HG03103 (cell line): ENCODE results near the gene PDE1C.

Experiments used
- ATAC-seq: cut with Tn5 transposase; IDR thresholded peaks from one replicate; pipeline ENCODE4 v1.9.1; 2021; ENCODE audit warnings: low read depth; ENCODE audit not compliant: unreplicated experiment

Gene PDE1C

GRCh38 chr7:31953432-31953831, 116.8 kb downstream of the PDE1C start:
- no peak for ATAC-seq

- ATAC-seq: no peak
Observed at GRCh38 chr7:31950091-31950755, 120.0 kb downstream of the PDE1C start.

- ATAC-seq: no peak
Observed at GRCh38 chr7:31948029-31948428, 122.2 kb downstream of the PDE1C start.

- no peak for ATAC-seq
Observed at GRCh38 chr7:31940167-31940566, 130.0 kb downstream of the PDE1C start.

- ATAC-seq: no peak
Observed at GRCh38 chr7:31939076-31939475, 131.1 kb downstream of the PDE1C start.

- no peak for ATAC-seq
Observed at GRCh38 chr7:31938650-31939049, 131.6 kb downstream of the PDE1C start.

- ATAC-seq: no peak
Observed at GRCh38 chr7:31937982-31938381, 132.2 kb downstream of the PDE1C start.

- ATAC-seq: no peak
Observed at GRCh38 chr7:31935124-31936054, 134.8 kb downstream of the PDE1C start.

GRCh38 chr7:31934551-31934950, 135.7 kb downstream of the PDE1C start:
- ATAC-seq: no peak

- no peak for ATAC-seq
Observed at GRCh38 chr7:31933481-31933880, 136.7 kb downstream of the PDE1C start.

GRCh38 chr7:31926991-31927584, 143.1 kb downstream of the PDE1C start:
- ATAC-seq: no peak

GRCh38 chr7:31925753-31926454, 144.3 kb downstream of the PDE1C start:
- ATAC-seq: no peak

- ATAC-seq: no peak
Observed at GRCh38 chr7:31924251-31924650, 146.0 kb downstream of the PDE1C start.

- ATAC-seq: no peak
Observed at GRCh38 chr7:31922848-31923247, 147.4 kb downstream of the PDE1C start.

- ATAC-seq: no peak
Observed at GRCh38 chr7:31921047-31921446, 149.2 kb downstream of the PDE1C start.

GRCh38 chr7:31919678-31920369, 150.4 kb downstream of the PDE1C start:
- no peak for ATAC-seq

GRCh38 chr7:31918706-31919393, 151.4 kb downstream of the PDE1C start:
- ATAC-seq: no peak

- ATAC-seq: no peak
Observed at GRCh38 chr7:31917256-31917655, 153.0 kb downstream of the PDE1C start.

- no peak for ATAC-seq
Observed at GRCh38 chr7:31910191-31910590, 160.0 kb downstream of the PDE1C start.
